ENCODE results near the gene COL17A1. TPM values are rescaled to one million over a fixed set of nuclear protein-coding genes. Genes with fewer than 3 reads are reported as not detected.

The COL17A1 gene
- total and polyA plus RNA-seq, 8 donors, result 0.18 to 1.5 (median 0.70) TPM; not detected in 4

GRCh38 chr10:104104418-104104817 is 18.7 kb upstream of the COL17A1 start:
- 0% methylated on average over 1 of the region's 1 CpG for WGBS, 2 donors
- intact Hi-C loops (cut with DNase I), result no loop called here

GRCh38 chr10:104103956-104104355 is 18.3 kb upstream of the COL17A1 start:
- Histone ChIP-seq H3K9me3 (no peaks in the 10 kb centered on the region), H3K4me1 (no peaks in the 10 kb centered on the region), H3K27ac (no peak overlapping the region), H3K27me3 (no peaks in the 10 kb centered on the region), H3K36me3 (no peaks in the 10 kb centered on the region), H3K4me3 (no peak overlapping the region)
- 44 to 48% methylated on average over 1 of the region's 1 CpG for WGBS, 2 donors
- FAIRE-seq, result no peak
- intact Hi-C loops (cut with DNase I), result no loop called here
- TF ChIP-seq CTCF (IDR thresholded peaks at IDR 0.05), result no peak
- ATAC-seq, result no peak
- no peak for DNase-seq

More at GRCh38 chr10:104104418-104104817, 18.7 kb upstream of the COL17A1 start:
- no peak overlapping the region for H3K4me3 ChIP-seq
- H3K27ac ChIP-seq, result no peak overlapping the region
- no peak for ATAC-seq
- TF ChIP-seq CTCF (IDR thresholded peaks at IDR 0.05), result no peak
- H3K4me1 ChIP-seq, result no peaks in the 10 kb centered on the region
- H3K9me3 ChIP-seq, result no peaks in the 10 kb centered on the region
- H3K27me3 ChIP-seq, result no peaks in the 10 kb centered on the region
- no peak for FAIRE-seq
- DNase-seq, result no peak
- no peaks in the 10 kb centered on the region for H3K36me3 ChIP-seq

GRCh38 chr10:104101902-104102301 is 16.2 kb upstream of the COL17A1 start:
- intact Hi-C loops (cut with DNase I), result no loop called here
- WGBS, 2 donors, result 45 to 54% methylated on average over 1 of the region's 1 CpG
- Histone ChIP-seq H3K4me3 (no peak overlapping the region), H3K9me3 (no peaks in the 10 kb centered on the region), H3K4me1 (no peaks in the 10 kb centered on the region), H3K27me3 (no peaks in the 10 kb centered on the region), H3K27ac (no peak overlapping the region), H3K36me3 (no peaks in the 10 kb centered on the region)
- no peak for TF ChIP-seq CTCF (IDR thresholded peaks at IDR 0.05)
- ATAC-seq, result no peak
- DNase-seq, result no peak
- FAIRE-seq, result no peak

- no peaks in the 10 kb centered on the region for H3K4me1 ChIP-seq
- no peak for FAIRE-seq
- H3K4me3 ChIP-seq, result no peak overlapping the region
- no peaks in the 10 kb centered on the region for H3K27me3 ChIP-seq
- no peaks in the 10 kb centered on the region for H3K36me3 ChIP-seq
- ATAC-seq, result no peak
- WGBS, 2 donors, result 0% methylated on average over 1 of the region's 1 CpG
- no peaks in the 10 kb centered on the region for H3K9me3 ChIP-seq
- DNase-seq, result no peak
- TF ChIP-seq CTCF (IDR thresholded peaks at IDR 0.05), result no peak
- no peak overlapping the region for H3K27ac ChIP-seq
- intact Hi-C loops (cut with DNase I), result no loop called here
Observed at GRCh38 chr10:104100795-104101194, 15.1 kb upstream of the COL17A1 start.

GRCh38 chr10:104099941-104100340 is 14.3 kb upstream of the COL17A1 start:
- Histone ChIP-seq H3K27ac (no peak overlapping the region), H3K4me1 (no peaks in the 10 kb centered on the region), H3K4me3 (no peak overlapping the region), H3K9me3 (no peaks in the 10 kb centered on the region), H3K27me3 (no peaks in the 10 kb centered on the region), H3K36me3 (no peaks in the 10 kb centered on the region)
- TF ChIP-seq CTCF (IDR thresholded peaks at IDR 0.05), result no peak
- FAIRE-seq (no peak), DNase-seq (no peak), ATAC-seq (no peak)
- intact Hi-C loops (cut with DNase I), result no loop called here

Measured in pancreas (tissue), 10 donors.